Ascending aorta (tissue), 2 donors: ENCODE data around the gene ZNF362. TPM values are rescaled to one million over a fixed set of nuclear protein-coding genes. Genes with fewer than 3 reads are reported as not detected.

ENCODE experiments used
- DNase-seq, 2 donors: peaks; one replicate each; pipeline ENCODE4 v3.0.0-alpha.2; 2019; ENCODE audit warnings: low spot score in 2 of 2
- H3K27ac ChIP-seq, 2 donors: fragments of 200-600 bp; sonication (generic); one replicate each; pipeline ENCODE4 v1.5.1; 2016 to 2017; ENCODE audit warnings: mild to moderate bottlenecking in 1 of 2
- H3K27me3 ChIP-seq: fragments of 200-600 bp; sonication (generic); one replicate; pipeline ENCODE4 v1.5.1; 2017
- H3K36me3 ChIP-seq, 2 donors: fragments of 200-600 bp; sonication (generic); one replicate each; pipeline ENCODE4 v1.5.1; 2016
- H3K4me1 ChIP-seq, 2 donors: fragments of 200-600 bp; sonication (generic); one replicate each; pipeline ENCODE4 v1.5.1; 2016 to 2017; ENCODE audit warnings: mild to moderate bottlenecking in 1 of 2
- H3K4me3 ChIP-seq, 2 donors: fragments of 200-600 bp; sonication (generic); one replicate each; pipeline ENCODE4 v1.5.1; 2016 to 2017; ENCODE audit warnings: mild to moderate bottlenecking in 1 of 2
- H3K9me3 ChIP-seq, 2 donors: fragments of 200-600 bp; sonication (generic); one replicate each; pipeline ENCODE4 v1.5.1; 2016
- CTCF ChIP-seq, 3 experiments: fragments of 200-600 bp in 2 of 3; fragments of 450-650 bp in 1 of 3; sonication (generic) in 2 of 3; IDR thresholded peaks; one replicate each; pipeline ENCODE4 v1.5.1; 2016 to 2019; ENCODE audit warnings: antibody characterized with exemption in 3 of 3, mild to moderate bottlenecking in 1 of 3, moderate library complexity in 1 of 3
- intact Hi-C: fragments of 100-400 bp; cut with DNase I; formaldehyde crosslinking; loops from one replicate; pipeline ENCODE4 v1.15.1; 2023
- total RNA-seq: library from RNA; depleted of rRNA; stranded (reverse); fragments of >200 nt; gene quantifications from one replicate; pipeline ENCODE4 v1.1.0, GENCODE V29; 2016

ZNF362 gene
- total RNA-seq, 1 donor from 2014 or later, result 34.4 TPM

GRCh38 chr1:33331444-33332356 lies 75.4 kb downstream of the ZNF362 start:
- Histone ChIP-seq H3K27me3 (no peaks in the 10 kb centered on the region), H3K27ac (peak overlapping the region; percentile 80), H3K9me3 (no peaks in the 10 kb centered on the region), H3K4me1 (peaks cover 33 to 68% of the 10 kb centered on the region in 2 donors), H3K36me3 (peaks cover 66 to 69% of the 10 kb centered on the region in 2 donors), H3K4me3 (no peak overlapping the region)
- DNase-seq, result no peak
- intact Hi-C loops, result loop anchor here (2.0 kb wide), 1 partner anchor 35 kb away; no protein-coding TSS in a partner anchor
- no peak for TF ChIP-seq CTCF (IDR thresholded peaks at IDR 0.05)

GRCh38 chr1:33332357-33332789 lies 76.1 kb downstream of the ZNF362 start:
- Histone ChIP-seq H3K27me3 (no peaks in the 10 kb centered on the region), H3K4me3 (no peak overlapping the region), H3K4me1 (peaks cover 36 to 70% of the 10 kb centered on the region in 2 donors), H3K9me3 (no peaks in the 10 kb centered on the region), H3K36me3 (peaks cover 59 to 62% of the 10 kb centered on the region in 2 donors), H3K27ac (peak overlapping the region; percentile 80)
- intact Hi-C loops, result loop anchor here (2.0 kb wide), 1 partner anchor 34 kb away; no protein-coding TSS in a partner anchor
- no peak for TF ChIP-seq CTCF (IDR thresholded peaks at IDR 0.05)
- DNase-seq, result peak in 1 of 2 donors; percentile 66

GRCh38 chr1:33332881-33333280 lies 76.6 kb downstream of the ZNF362 start:
- peak overlapping the region; percentile 80 for H3K27ac ChIP-seq
- intact Hi-C loops, result loop anchor here (1.0 to 2.0 kb wide), 2 partner anchors 14 to 34 kb away; no protein-coding TSS in a partner anchor

GRCh38 chr1:33334081-33334552 lies 77.8 kb downstream of the ZNF362 start:
- intact Hi-C loops, result no loop called here
- peak; percentile 43 to 90 for DNase-seq
- H3K4me3 ChIP-seq, result peak overlapping the region; percentile 22 to 44
- H3K36me3 ChIP-seq, result peaks cover 42 to 45% of the 10 kb centered on the region in 2 donors
- peak overlapping the region; percentile 80 for H3K27ac ChIP-seq
- H3K9me3 ChIP-seq, result no peaks in the 10 kb centered on the region
- no peaks in the 10 kb centered on the region for H3K27me3 ChIP-seq
- no peak for TF ChIP-seq CTCF (IDR thresholded peaks at IDR 0.05)
- H3K4me1 ChIP-seq, result peaks cover 44 to 74% of the 10 kb centered on the region in 2 donors

More at GRCh38 chr1:33332881-33333280, 76.6 kb downstream of the ZNF362 start:
- DNase-seq, result peak in 1 of 2 donors; percentile 55
- Histone ChIP-seq H3K4me3 (no peak overlapping the region), H3K9me3 (no peaks in the 10 kb centered on the region), H3K4me1 (peaks cover 38 to 70% of the 10 kb centered on the region in 2 donors), H3K27me3 (no peaks in the 10 kb centered on the region), H3K36me3 (peaks cover 54 to 57% of the 10 kb centered on the region in 2 donors)
- no peak for TF ChIP-seq CTCF (IDR thresholded peaks at IDR 0.05)

- Histone ChIP-seq H3K9me3 (no peaks in the 10 kb centered on the region), H3K27me3 (no peaks in the 10 kb centered on the region), H3K4me1 (peaks cover 47 to 83% of the 10 kb centered on the region in 2 donors), H3K27ac (peak overlapping the region; percentile 80), H3K36me3 (peaks cover 33 to 36% of the 10 kb centered on the region in 2 donors), H3K4me3 (peak overlapping the region in 1 of 2 donors; percentile 44)
- DNase-seq, result peak in 1 of 2 donors; percentile 61
- TF ChIP-seq CTCF (IDR thresholded peaks at IDR 0.05), result no peak
- intact Hi-C loops, result loop anchor here (5.0 kb wide), 1 partner anchor 78 kb away; the partner anchor contains the start of gene ZNF362
These were observed 78.7 kb downstream of the ZNF362 start for GRCh38 chr1:33335020-33335419.
